Loucy (cell line): ENCODE results near the gene GBGT1.

ENCODE experiments used
- H2AFZ ChIP-seq: fragments of 200-600 bp; sonication (generic); 2 replicates; pipeline ENCODE4 v1.6.0; 2016; ENCODE audit warnings: antibody characterized with exemption, mild to moderate bottlenecking, low read length, moderate library complexity
- H3F3A ChIP-seq: fragments of 200-600 bp; 2 replicates; pipeline ENCODE4 v1.6.0; 2016; ENCODE audit warnings: antibody characterized with exemption, low read depth, mild to moderate bottlenecking
- H3K27me3 ChIP-seq: fragments of 200-600 bp; sonication (generic); 2 replicates; pipeline ENCODE4 v1.6.1; 2014; ENCODE audit warnings: low read length, mild to moderate bottlenecking; ENCODE audit not compliant: insufficient read depth, poor library complexity, severe bottlenecking
- H3K36me3 ChIP-seq: fragments of 200-600 bp; sonication (generic); 2 replicates; pipeline ENCODE4 v1.6.1; 2016; ENCODE audit warnings: low read length; ENCODE audit not compliant: insufficient read depth
- H3K4me1 ChIP-seq: fragments of 200-600 bp; sonication (generic); 2 replicates; pipeline ENCODE4 v1.5.1; 2014; ENCODE audit warnings: low read length, mild to moderate bottlenecking; ENCODE audit not compliant: insufficient read depth, poor library complexity, severe bottlenecking
- H3K4me2 ChIP-seq: fragments of 200-600 bp; sonication (generic); 2 replicates; pipeline ENCODE4 v1.6.0; 2014; ENCODE audit warnings: antibody characterized with exemption, low read length, low read depth, mild to moderate bottlenecking; ENCODE audit not compliant: poor library complexity, severe bottlenecking
- H3K4me3 ChIP-seq: fragments of 200-600 bp; sonication (generic); 2 replicates; pipeline ENCODE4 v1.5.1; 2014; ENCODE audit warnings: low read length, mild to moderate bottlenecking, mixed read lengths; ENCODE audit not compliant: poor library complexity, severe bottlenecking
- H3K79me2 ChIP-seq: fragments of 200-600 bp; sonication (generic); 2 replicates; pipeline ENCODE4 v1.6.1; 2014; ENCODE audit warnings: low read length; ENCODE audit not compliant: insufficient read depth
- H3K9ac ChIP-seq: fragments of 200-600 bp; sonication (generic); 2 replicates; pipeline ENCODE4 v1.6.0; 2014; ENCODE audit warnings: mild to moderate bottlenecking, low read depth, low read length, moderate library complexity; ENCODE audit not compliant: poor library complexity, severe bottlenecking
- H3K9me2 ChIP-seq: fragments of 200-600 bp; sonication (generic); replicated peaks from 2 replicates; pipeline ENCODE4 v1.6.1; 2016; ENCODE audit warnings: low read depth, low read length, mixed read lengths
- H3K9me3 ChIP-seq: fragments of 200-600 bp; sonication (generic); 2 replicates; pipeline ENCODE4 v1.6.1; 2014; ENCODE audit warnings: mild to moderate bottlenecking, antibody characterized with exemption, low read length, low read depth; ENCODE audit not compliant: insufficient read depth
- H4K20me1 ChIP-seq: fragments of 200-600 bp; sonication (generic); 2 replicates; pipeline ENCODE4 v1.6.0; 2014; ENCODE audit warnings: antibody characterized with exemption, low read length, mild to moderate bottlenecking; ENCODE audit not compliant: insufficient read depth, poor library complexity, severe bottlenecking
- EZH2phosphoT487 ChIP-seq: fragments of 200-600 bp; IDR thresholded peaks from 2 replicates; pipeline ENCODE4 v1.6.1; 2018; ENCODE audit warnings: antibody characterized with exemption, mild to moderate bottlenecking, moderate library complexity, borderline replicate concordance
- TF ChIP-seq, protein P1 (sequence below): fragments of 200-600 bp; sonication (generic); conservative IDR thresholded peaks from 2 replicates; pipeline ENCODE4 v1.5.1; 2014; ENCODE audit warnings: mild to moderate bottlenecking, antibody characterized with exemption, low read length

Gene GBGT1

DNA sequence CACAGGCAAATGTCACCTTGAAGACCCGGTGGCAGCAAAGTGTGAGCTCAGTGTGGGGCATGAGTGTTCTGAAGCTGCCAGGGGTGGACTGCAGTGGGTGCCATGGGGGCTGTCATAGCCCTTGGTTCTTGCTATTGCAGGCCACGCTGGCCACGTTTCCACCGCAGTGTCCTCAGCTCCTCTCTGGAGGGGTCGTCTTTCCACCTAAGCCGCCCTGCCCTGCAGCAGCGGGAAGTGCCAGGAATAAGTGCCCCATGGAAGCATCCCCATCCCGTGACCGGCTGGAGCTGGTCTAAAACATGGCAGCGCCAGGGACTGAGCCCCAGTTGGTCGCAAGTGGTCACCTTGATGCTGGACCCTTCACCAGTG lies 38.4 kb upstream of the GBGT1 start:
- H3K79me2 ChIP-seq, result no peaks in the 10 kb centered on the region
- H3K9me2 ChIP-seq, result no peaks in the 10 kb centered on the region
- no peaks in the 10 kb centered on the region for H3K9me3 ChIP-seq
- no peaks in the 10 kb centered on the region for H3K4me1 ChIP-seq
- no peaks in the 10 kb centered on the region for H3F3A ChIP-seq
- H2AFZ ChIP-seq, result no peak overlapping the region
- no peaks in the 10 kb centered on the region for H3K27me3 ChIP-seq
- H3K4me2 ChIP-seq, result no peak overlapping the region
- TF ChIP-seq, protein P1, sequence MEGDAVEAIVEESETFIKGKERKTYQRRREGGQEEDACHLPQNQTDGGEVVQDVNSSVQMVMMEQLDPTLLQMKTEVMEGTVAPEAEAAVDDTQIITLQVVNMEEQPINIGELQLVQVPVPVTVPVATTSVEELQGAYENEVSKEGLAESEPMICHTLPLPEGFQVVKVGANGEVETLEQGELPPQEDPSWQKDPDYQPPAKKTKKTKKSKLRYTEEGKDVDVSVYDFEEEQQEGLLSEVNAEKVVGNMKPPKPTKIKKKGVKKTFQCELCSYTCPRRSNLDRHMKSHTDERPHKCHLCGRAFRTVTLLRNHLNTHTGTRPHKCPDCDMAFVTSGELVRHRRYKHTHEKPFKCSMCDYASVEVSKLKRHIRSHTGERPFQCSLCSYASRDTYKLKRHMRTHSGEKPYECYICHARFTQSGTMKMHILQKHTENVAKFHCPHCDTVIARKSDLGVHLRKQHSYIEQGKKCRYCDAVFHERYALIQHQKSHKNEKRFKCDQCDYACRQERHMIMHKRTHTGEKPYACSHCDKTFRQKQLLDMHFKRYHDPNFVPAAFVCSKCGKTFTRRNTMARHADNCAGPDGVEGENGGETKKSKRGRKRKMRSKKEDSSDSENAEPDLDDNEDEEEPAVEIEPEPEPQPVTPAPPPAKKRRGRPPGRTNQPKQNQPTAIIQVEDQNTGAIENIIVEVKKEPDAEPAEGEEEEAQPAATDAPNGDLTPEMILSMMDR, result no peak
- no peak for TF ChIP-seq EZH2phosphoT487
- no peak overlapping the region for H3K4me3 ChIP-seq
- no peak overlapping the region for H3K9ac ChIP-seq
- no peaks in the 10 kb centered on the region for H3K36me3 ChIP-seq
- no peaks in the 10 kb centered on the region for H4K20me1 ChIP-seq

DNA sequence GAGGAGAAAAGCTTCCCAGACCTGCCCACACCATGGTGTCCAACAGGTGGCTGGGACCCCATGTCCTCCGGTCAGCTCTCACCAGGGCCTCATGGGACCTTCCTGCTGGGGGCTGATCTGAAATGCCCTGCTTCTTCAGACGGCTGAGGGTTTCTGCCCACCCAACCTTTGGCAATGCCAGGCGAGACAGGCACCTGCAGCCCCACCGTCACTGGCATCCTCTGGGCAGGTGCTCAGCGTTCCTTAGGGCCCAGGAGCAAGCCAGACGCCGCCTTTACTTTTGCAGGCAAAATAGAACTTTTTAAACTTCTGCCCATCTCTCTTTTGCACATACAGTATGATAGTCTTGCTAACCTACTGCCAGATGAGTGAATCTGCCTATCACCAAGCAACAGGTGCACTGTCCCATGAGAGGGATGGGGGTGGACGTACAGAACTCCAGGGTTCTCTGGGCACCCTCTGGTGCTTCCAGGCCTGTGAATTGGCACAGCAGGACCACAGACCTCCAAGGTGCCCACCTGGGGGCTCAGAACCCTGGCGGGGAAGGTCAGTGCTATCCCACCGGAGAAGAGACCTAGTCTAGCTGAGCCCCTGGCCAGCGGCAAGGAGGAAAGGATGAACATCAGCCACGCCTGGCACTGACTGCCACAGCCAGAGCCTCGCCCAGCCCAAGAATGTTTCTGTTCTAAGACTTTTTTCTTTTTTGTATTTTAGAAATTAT lies 37.9 kb upstream of the GBGT1 start:
- H3K4me2 ChIP-seq, result no peak overlapping the region
- no peaks in the 10 kb centered on the region for H4K20me1 ChIP-seq
- no peaks in the 10 kb centered on the region for H3K36me3 ChIP-seq
- H3F3A ChIP-seq, result no peaks in the 10 kb centered on the region
- no peaks in the 10 kb centered on the region for H3K27me3 ChIP-seq
- no peak overlapping the region for H2AFZ ChIP-seq
- no peaks in the 10 kb centered on the region for H3K9me3 ChIP-seq
- H3K9ac ChIP-seq, result no peak overlapping the region
- H3K4me1 ChIP-seq, result no peaks in the 10 kb centered on the region
- no peak overlapping the region for H3K4me3 ChIP-seq
- no peaks in the 10 kb centered on the region for H3K79me2 ChIP-seq
- no peak for TF ChIP-seq EZH2phosphoT487
- TF ChIP-seq, protein P1, result no peak
- no peaks in the 10 kb centered on the region for H3K9me2 ChIP-seq

DNA sequence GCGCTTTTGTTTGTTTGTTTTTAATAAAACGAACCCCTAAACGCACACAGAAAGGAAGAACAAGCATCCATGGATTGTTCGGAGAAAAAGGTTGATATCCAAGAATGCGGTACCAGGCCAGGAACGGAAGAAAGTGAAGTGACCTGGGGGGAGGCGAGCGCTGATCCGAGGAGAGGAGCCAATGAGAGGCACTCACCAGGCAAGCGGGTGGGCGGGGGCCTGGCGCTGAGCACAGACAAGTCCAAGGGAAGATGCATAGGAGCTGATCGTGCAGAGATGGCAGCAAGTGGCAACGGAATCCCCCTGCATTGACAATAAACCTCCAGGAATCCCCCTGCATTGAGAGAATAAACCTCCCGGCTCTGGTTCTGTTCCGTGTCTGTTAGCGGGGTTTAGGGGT lies 36.9 kb upstream of the GBGT1 start:
- H3K9me3 ChIP-seq, result no peaks in the 10 kb centered on the region
- no peak overlapping the region for H3K4me3 ChIP-seq
- H3K9ac ChIP-seq, result no peak overlapping the region
- no peak overlapping the region for H2AFZ ChIP-seq
- H3K4me1 ChIP-seq, result no peaks in the 10 kb centered on the region
- no peak overlapping the region for H3K4me2 ChIP-seq
- no peaks in the 10 kb centered on the region for H3K27me3 ChIP-seq
- H3F3A ChIP-seq, result no peaks in the 10 kb centered on the region
- H3K36me3 ChIP-seq, result no peaks in the 10 kb centered on the region
- H4K20me1 ChIP-seq, result no peaks in the 10 kb centered on the region
- TF ChIP-seq EZH2phosphoT487, result no peak
- TF ChIP-seq, protein P1, result no peak
- H3K9me2 ChIP-seq, result no peaks in the 10 kb centered on the region
- no peaks in the 10 kb centered on the region for H3K79me2 ChIP-seq
